Measurements from ENCODE around the gene DYDC1.

GRCh38 chr10:80390740-80391139, 34.2 kb upstream of the DYDC1 start:
- no peak for TF ChIP-seq CTCF (IDR thresholded peaks at IDR 0.05; ENCODE audit: insufficient read depth, low read depth, low read length)
- no peak for TF ChIP-seq EZH2 (IDR thresholded peaks at IDR 0.05; ENCODE audit: insufficient read depth, low read length)
